ELR (cell line): ENCODE data around the gene CDH7.

Source experiments
- DNase-seq: peaks from one replicate; pipeline ENCODE4 v3.0.0-alpha.2; 2015; ENCODE audit warnings: low read depth

The CDH7 gene

GRCh38 chr18:65750389-65751154 is at the start of gene CDH7:
CDH7 (plus strand) TSS chr18:65751012; CDS start chr18:65762843, 11,831 bp downstream.
- DNase-seq = no peak

- DNase-seq = no peak
Measured at GRCh38 chr18:65704046-65704445, 46.8 kb upstream of the CDH7 start.

- no peak for DNase-seq
Measured at GRCh38 chr18:65706646-65707045, 44.2 kb upstream of the CDH7 start.

- DNase-seq = no peak
Measured at GRCh38 chr18:65711493-65711892, 39.3 kb upstream of the CDH7 start.

GRCh38 chr18:65721619-65722018 is 29.2 kb upstream of the CDH7 start:
- DNase-seq = no peak

GRCh38 chr18:65725251-65726050 is 25.4 kb upstream of the CDH7 start:
- DNase-seq = no peak

- DNase-seq = no peak
Measured at GRCh38 chr18:65735155-65735554, 15.7 kb upstream of the CDH7 start.

GRCh38 chr18:65737471-65737955 is 13.3 kb upstream of the CDH7 start:
- no peak for DNase-seq

- no peak for DNase-seq
Measured at GRCh38 chr18:65746936-65747335, 3.9 kb upstream of the CDH7 start.

GRCh38 chr18:65748321-65748720 is 2.5 kb upstream of the CDH7 start:
- DNase-seq = no peak

GRCh38 chr18:65749841-65750240 is 971 bp upstream of the CDH7 start:
- no peak for DNase-seq

GRCh38 chr18:65751155-65752085 is 608 bp downstream of the CDH7 start:
- no peak for DNase-seq

GRCh38 chr18:65752625-65753325 is 2.0 kb downstream of the CDH7 start:
- DNase-seq = no peak

- no peak for DNase-seq
Measured at GRCh38 chr18:65753520-65753919, 2.7 kb downstream of the CDH7 start.

- DNase-seq = no peak
Measured at GRCh38 chr18:65754121-65754520, 3.3 kb downstream of the CDH7 start.

- no peak for DNase-seq
Measured at GRCh38 chr18:65755616-65756015, 4.8 kb downstream of the CDH7 start.

- DNase-seq = no peak
Measured at GRCh38 chr18:65760457-65760856, 9.6 kb downstream of the CDH7 start.

- DNase-seq = no peak
Measured at GRCh38 chr18:65761636-65762295, 11.0 kb downstream of the CDH7 start.

GRCh38 chr18:65762556-65762955 is 11.7 kb downstream of the CDH7 start:
- DNase-seq = no peak

- DNase-seq = no peak
Measured at GRCh38 chr18:65767406-65767805, 16.6 kb downstream of the CDH7 start.
